Measurements from ENCODE around the gene IPO11.
"Not testable (repeated sequence)": the region's sequence is repeated elsewhere in the genome, so short reads cannot be mapped to it uniquely, and the experiment has no call there.

Gene IPO11

DNA sequence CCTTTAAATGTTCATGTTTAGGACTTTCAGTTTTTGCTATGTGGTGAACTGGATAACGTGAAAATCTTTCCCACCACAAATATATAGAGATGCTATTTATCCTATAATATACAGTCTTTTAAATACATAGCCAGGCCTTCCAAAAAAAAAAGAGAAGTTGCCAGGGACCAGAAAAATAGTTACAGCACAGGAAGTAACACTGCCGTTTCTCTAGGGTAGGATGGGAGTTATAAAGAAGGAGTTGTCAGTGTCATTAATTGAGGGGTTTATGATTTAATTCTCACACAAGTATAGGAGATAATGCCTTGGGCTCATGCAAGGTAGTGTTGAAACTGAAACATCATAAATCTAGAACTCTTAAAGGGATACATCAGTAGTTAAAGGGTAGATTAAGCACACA is 250.0 kb downstream of the IPO11 start:
- Histone ChIP-seq H3K27me3 (ENCODE audit: control insufficient read depth in 5 of 5, insufficient read depth in 4 of 5, low read length in 5 of 5) (no peaks in the 10 kb centered on the region), H3K36me3 (ENCODE audit: control insufficient read depth in 5 of 5, insufficient read depth in 5 of 5, low read length in 5 of 5) (no peaks in the 10 kb centered on the region), H3K4me3 (ENCODE audit: low read depth in 1 of 5, low read length in 5 of 5) (no peak overlapping the region), H3K9me3 (ENCODE audit: control insufficient read depth in 5 of 5, low read length in 5 of 5) (peaks cover 0 to 6% (median 0%) of the 10 kb centered on the region in 5 donors), H3K27ac (ENCODE audit: low read depth, low read length) (no peak overlapping the region), H3K9ac (ENCODE audit: low read length in 5 of 5) (no peak overlapping the region), H3K4me1 (ENCODE audit: control insufficient read depth in 5 of 5, insufficient read depth in 5 of 5, low read length in 5 of 5) (no peaks in the 10 kb centered on the region)

DNA sequence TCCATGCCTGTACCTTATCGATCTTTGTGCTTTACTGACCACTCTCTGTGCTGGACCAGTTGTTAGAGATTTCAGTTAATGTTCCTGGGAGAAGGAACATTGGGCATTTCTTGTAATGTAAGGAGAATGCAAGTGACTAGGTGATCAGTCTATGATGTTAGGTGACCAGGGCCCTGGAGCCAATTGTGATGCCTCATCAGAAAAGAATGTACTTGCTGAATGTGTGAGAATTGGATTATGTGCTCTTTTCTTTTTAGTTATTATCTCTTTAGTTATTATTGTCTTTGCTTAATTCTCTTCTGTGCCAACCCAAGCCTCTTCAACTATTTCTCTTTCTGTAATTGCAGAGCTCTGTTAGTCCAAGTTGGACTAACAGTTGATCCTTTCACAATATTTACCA is 258.9 kb downstream of the IPO11 start:
- Histone ChIP-seq H3K36me3 (ENCODE audit: control insufficient read depth in 5 of 5, insufficient read depth in 5 of 5, low read length in 5 of 5) (no peaks in the 10 kb centered on the region), H3K27me3 (ENCODE audit: control insufficient read depth in 5 of 5, insufficient read depth in 4 of 5, low read length in 5 of 5) (no peaks in the 10 kb centered on the region), H3K9ac (ENCODE audit: low read length in 5 of 5) (no peak overlapping the region)

DNA sequence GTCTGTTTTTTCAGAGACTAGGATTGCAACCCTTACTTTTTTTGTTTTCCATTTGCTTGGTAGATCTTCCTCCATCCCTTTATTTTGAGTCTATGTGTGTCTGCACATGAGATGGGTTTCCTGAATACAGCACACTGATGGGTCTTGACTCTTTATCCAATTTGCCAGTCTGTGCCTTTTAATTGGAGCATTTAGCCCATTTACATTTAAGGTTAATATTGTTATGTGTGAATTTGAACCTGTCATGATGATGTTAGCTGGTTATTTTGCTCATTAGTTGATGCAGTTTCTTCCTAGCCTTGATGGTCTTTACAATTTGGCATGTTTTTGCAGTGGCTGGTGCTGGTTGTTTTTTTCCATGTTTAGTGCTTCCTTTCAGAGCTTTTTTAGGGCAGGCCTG is 264.0 kb downstream of the IPO11 start:
- not testable (repeated sequence) for H3K36me3 ChIP-seq (ENCODE audit: control insufficient read depth in 5 of 5, insufficient read depth in 5 of 5, low read length in 5 of 5); H3K9ac ChIP-seq (ENCODE audit: low read length in 5 of 5); H3K4me3 ChIP-seq (ENCODE audit: low read depth in 1 of 5, low read length in 5 of 5); H3K27ac ChIP-seq (ENCODE audit: low read depth, low read length); H3K4me1 ChIP-seq (ENCODE audit: control insufficient read depth in 5 of 5, insufficient read depth in 5 of 5, low read length in 5 of 5); H3K27me3 ChIP-seq (ENCODE audit: control insufficient read depth in 5 of 5, insufficient read depth in 4 of 5, low read length in 5 of 5)
- peaks cover 2 to 13% (median 9%) of the 10 kb centered on the region in 5 donors for H3K9me3 ChIP-seq (ENCODE audit: control insufficient read depth in 5 of 5, low read length in 5 of 5)

More for the DNA sequence above, 258.9 kb downstream of the IPO11 start:
- peaks cover 0 to 2% (median 0%) of the 10 kb centered on the region in 5 donors for H3K9me3 ChIP-seq (ENCODE audit: control insufficient read depth in 5 of 5, low read length in 5 of 5)
- H3K27ac ChIP-seq (ENCODE audit: low read depth, low read length) = no peak overlapping the region
- no peaks in the 10 kb centered on the region for H3K4me1 ChIP-seq (ENCODE audit: control insufficient read depth in 5 of 5, insufficient read depth in 5 of 5, low read length in 5 of 5)
- no peak overlapping the region for H3K4me3 ChIP-seq (ENCODE audit: low read depth in 1 of 5, low read length in 5 of 5)

All from subcutaneous abdominal adipose tissue (tissue), 5 donors.